IMR-90 (cell line): ENCODE data around the gene CD180. TPM values are rescaled to one million over a fixed set of nuclear protein-coding genes. Genes with fewer than 3 reads are reported as not detected.

Experiments
- ATAC-seq: fragments of 200-7000 bp; cut with Tn5 transposase; 2 replicates; pipeline ENCODE4 v1.9.1; 2020; ENCODE audit warnings: low read depth, mild to moderate bottlenecking, moderate library complexity
- BruUV-seq: library from RNA; stranded (reverse); fragments of 400-500 nt; replicated peaks from 2 replicates; lab custom pipeline; 2021; lab: Mats Ljungman, UMichigan
- CTCF ChIA-PET: fragments of 300-600 bp; formaldehyde crosslinking; extraction: SDS; loops from one replicate; lab custom pipeline; 2021; ENCODE audit warnings: antibody characterized with exemption; lab: Yijun Ruan, JAX
- POLR2A ChIA-PET: fragments of 300-600 bp; sonication (Branson Sonifier 250); formaldehyde crosslinking; loops from one replicate; lab custom pipeline; 2022; ENCODE audit warnings: antibody characterized with exemption; ENCODE audit not compliant: unreplicated experiment; lab: Charles Lee
- DNase-seq: peaks from one replicate; pipeline ENCODE4 v3.0.0; 2013
- H2AFZ ChIP-seq: replicated peaks from 2 replicates; pipeline ENCODE3; 2013; ENCODE audit warnings: low read length, mild to moderate bottlenecking; ENCODE audit not compliant: poor library complexity
- H2AK5ac ChIP-seq: 2 replicates; pipeline ENCODE4 v1.6.1; 2013; ENCODE audit warnings: low read depth, low read length, inconsistent platforms
- H2AK9ac ChIP-seq: replicated peaks from 2 replicates; pipeline ENCODE3; 2013; ENCODE audit warnings: mild to moderate bottlenecking, low read depth, low read length, moderate library complexity; ENCODE audit not compliant: poor library complexity
- H2BK120ac ChIP-seq: 2 replicates; pipeline ENCODE4 v1.6.1; 2013; ENCODE audit warnings: low read depth, low read length, inconsistent platforms
- H2BK15ac ChIP-seq: 3 replicates; pipeline ENCODE4 v1.6.1; 2013; ENCODE audit warnings: low read depth, low read length, inconsistent platforms
- H2BK20ac ChIP-seq: 2 replicates; pipeline ENCODE4 v1.6.1; 2013; ENCODE audit warnings: low read depth, mild to moderate bottlenecking, inconsistent platforms, low read length, moderate library complexity
- H2BK5ac ChIP-seq: 2 replicates; pipeline ENCODE4 v1.6.1; 2013; ENCODE audit warnings: mild to moderate bottlenecking, low read depth, low read length, inconsistent platforms; ENCODE audit not compliant: poor library complexity, severe bottlenecking
- H3K14ac ChIP-seq: replicated peaks from 2 replicates; pipeline ENCODE4 v1.6.1; 2013; ENCODE audit warnings: low read depth, low read length, inconsistent platforms
- H3K18ac ChIP-seq: 2 replicates; pipeline ENCODE4 v1.6.1; 2013; ENCODE audit warnings: low read depth, low read length, control low read depth
- H3K23ac ChIP-seq: 2 replicates; pipeline ENCODE4 v1.6.1; 2013; ENCODE audit warnings: low read depth, low read length, inconsistent platforms
- H3K27ac ChIP-seq: 2 replicates; pipeline ENCODE4 v1.5.1; 2013; ENCODE audit warnings: mild to moderate bottlenecking, control low read depth, low read length; ENCODE audit not compliant: insufficient read depth
- H3K27me3 ChIP-seq: 2 replicates; pipeline ENCODE4 v1.6.1; 2013; ENCODE audit warnings: low read length; ENCODE audit not compliant: control insufficient read depth, insufficient read depth
- H3K36me3 ChIP-seq: 2 replicates; pipeline ENCODE4 v1.6.1; 2013; ENCODE audit warnings: low read length, mixed read lengths; ENCODE audit not compliant: control insufficient read depth, insufficient read depth
- H3K4ac ChIP-seq: 2 replicates; pipeline ENCODE4 v1.6.1; 2013; ENCODE audit warnings: low read depth, low read length, inconsistent platforms
- H3K4me1 ChIP-seq: 2 replicates; pipeline ENCODE4 v1.6.1; 2013; ENCODE audit warnings: low read length, mixed read lengths; ENCODE audit not compliant: control insufficient read depth, insufficient read depth
- H3K4me2 ChIP-seq: 2 replicates; pipeline ENCODE4 v1.6.1; 2013; ENCODE audit warnings: low read depth, mild to moderate bottlenecking, control low read depth, low read length, moderate library complexity
- H3K4me3 ChIP-seq: 2 replicates; pipeline ENCODE4 v1.5.1; 2013; ENCODE audit warnings: low read depth, mild to moderate bottlenecking, control low read depth, low read length, moderate library complexity; ENCODE audit not compliant: insufficient read depth
- H3K56ac ChIP-seq: 2 replicates; pipeline ENCODE4 v1.6.1; 2013; ENCODE audit warnings: low read length, inconsistent platforms; ENCODE audit not compliant: insufficient read depth; ENCODE audit errors: extremely low read depth
- H3K79me1 ChIP-seq, 2 experiments: 2 replicates each; pipeline ENCODE4 v1.6.1; 2013; ENCODE audit warnings: low read length in 2 of 2, inconsistent platforms in 1 of 2, low read depth in 1 of 2
- H3K9ac ChIP-seq: 2 replicates; pipeline ENCODE4 v1.6.1; 2013; ENCODE audit warnings: low read depth, low read length, control low read depth
- H3K9me1 ChIP-seq: 2 replicates; pipeline ENCODE4 v1.6.1; 2013; ENCODE audit warnings: low read length, inconsistent platforms; ENCODE audit not compliant: insufficient read depth
- H3K9me3 ChIP-seq: 2 replicates; pipeline ENCODE4 v1.6.1; 2013; ENCODE audit warnings: low read length; ENCODE audit not compliant: control insufficient read depth, insufficient read depth
- H4K20me1 ChIP-seq: 2 replicates; pipeline ENCODE4 v1.6.1; 2013; ENCODE audit warnings: low read length, inconsistent platforms; ENCODE audit not compliant: insufficient read depth
- H4K5ac ChIP-seq: 2 replicates; pipeline ENCODE4 v1.6.1; 2013; ENCODE audit warnings: mild to moderate bottlenecking, low read depth, low read length, control low read depth
- H4K8ac ChIP-seq, 2 experiments: 2 replicates each; pipeline ENCODE4 v1.6.1; 2013; ENCODE audit warnings: low read depth in 2 of 2, low read length in 2 of 2, control low read depth in 1 of 2, inconsistent platforms in 1 of 2
- H4K91ac ChIP-seq: 2 replicates; pipeline ENCODE4 v1.6.1; 2013; ENCODE audit warnings: low read depth, low read length, inconsistent platforms; ENCODE audit not compliant: insufficient read depth
- BHLHE40 ChIP-seq: fragments of 150-350 bp; IDR thresholded peaks from 2 replicates; pipeline ENCODE4 v1.6.1; 2016; ENCODE audit warnings: mild to moderate bottlenecking, low read depth, low read length
- CHD1 ChIP-seq: IDR thresholded peaks from 2 replicates; pipeline ENCODE4 v1.6.1; 2012; ENCODE audit warnings: low read depth, low read length, improper control_type of control experiment
- ELK1 ChIP-seq: fragments of 150-350 bp; IDR thresholded peaks from 2 replicates; pipeline ENCODE4 v1.6.1; 2016; ENCODE audit warnings: low read depth, mild to moderate bottlenecking, low read length, moderate library complexity, borderline replicate concordance
- FOS ChIP-seq: fragments of 150-350 bp; IDR thresholded peaks from 2 replicates; pipeline ENCODE4 v1.6.1; 2016; ENCODE audit warnings: low read depth, low read length
- MAFK ChIP-seq: IDR thresholded peaks from 2 replicates; pipeline ENCODE4 v1.6.1; 2012; ENCODE audit warnings: low read depth, low read length, improper control_type of control experiment
- POLR2A ChIP-seq: IDR thresholded peaks from 2 replicates; pipeline ENCODE4 v1.6.1; 2012; ENCODE audit warnings: mild to moderate bottlenecking, low read depth, low read length
- RAD21 ChIP-seq: IDR thresholded peaks from 2 replicates; pipeline ENCODE4 v1.6.1; 2012; ENCODE audit warnings: low read length, improper control_type of control experiment
- RCOR1 ChIP-seq: IDR thresholded peaks from 2 replicates; pipeline ENCODE4 v1.6.1; 2012; ENCODE audit warnings: mild to moderate bottlenecking, low read length, improper control_type of control experiment; ENCODE audit not compliant: insufficient replicate concordance
- RFX5 ChIP-seq: IDR thresholded peaks from 2 replicates; pipeline ENCODE4 v1.8.0; 2012; ENCODE audit warnings: low read depth, mild to moderate bottlenecking, low read length, moderate library complexity
- SMC3 ChIP-seq: fragments of 150-350 bp; IDR thresholded peaks from 2 replicates; pipeline ENCODE4 v1.6.1; 2016; ENCODE audit warnings: low read depth, mild to moderate bottlenecking, antibody characterized with exemption, low read length, moderate library complexity
- USF2 ChIP-seq: fragments of 150-350 bp; IDR thresholded peaks from 2 replicates; pipeline ENCODE4 v1.6.1; 2017; ENCODE audit warnings: mild to moderate bottlenecking, antibody characterized with exemption, low read length, low read depth
- WGBS, 2 experiments: methylation state at CpG; one replicate each; pipeline versions ENCODE4 v1.1.5 to v1.1.7; 2013; ENCODE audit warnings: missing lambda C conversion rate in 2 of 2; ENCODE audit not compliant: insufficient read length in 1 of 2; ENCODE audit errors: extremely low coverage in 2 of 2; 5-methylcytosine and 5-hydroxymethylcytosine counted together
- dilution Hi-C: fragments of 300-500 bp; cut with HindIII; formaldehyde crosslinking; loops from one replicate; pipeline ENCODE4 v1.14.3; 2018; ENCODE audit warnings: low sequenced_read_pairs; ENCODE audit not compliant: unreplicated experiment
- in situ Hi-C: fragments of 300-500 bp; cut with MboI; formaldehyde crosslinking; loops from 3 replicates; pipeline ENCODE4 v1.14.3; 2019; ENCODE audit warnings: low sequenced_read_pairs, inconsistent platforms, mixed read lengths
- intact Hi-C: fragments of 100-400 bp; cut with micrococcal nuclease; formaldehyde crosslinking; loops from 2 replicates; pipeline ENCODE4 v1.10.0; 2022
- polyA plus RNA-seq, 3 experiments: library from polyadenylated mRNA; depleted of rRNA; stranded (reverse); fragments of >200 nt; gene quantifications; 2 replicates each; pipeline ENCODE4 v1.2.3, GENCODE V29; 2012; ENCODE audit warnings: low replicate concordance in 1 of 3
- total RNA-seq: library from RNA; depleted of rRNA; stranded (reverse); fragments of >200 nt; gene quantifications from 2 replicates; pipeline ENCODE4 v1.2.3, GENCODE V29; 2012
- TF ChIP-seq, protein P1 (sequence below): conservative IDR thresholded peaks from 2 replicates; pipeline ENCODE4 v1.5.1; 2012; ENCODE audit warnings: mild to moderate bottlenecking, low read depth, low read length, improper control_type of control experiment

CD180 gene
- total and polyA plus RNA-seq, 2 of the 4 experiments (the other 2 are of a cell fraction) = not detected

- Histone ChIP-seq H2BK120ac (no peak overlapping the region), H3K9me3 (no peaks in the 10 kb centered on the region), H2AK5ac (no peak overlapping the region), H2BK20ac (no peak overlapping the region), H3K9ac (no peak overlapping the region), H3K36me3 (no peaks in the 10 kb centered on the region), H3K14ac (no peak overlapping the region), H3K4me2 (no peak overlapping the region), H2AK9ac (no peak overlapping the region), H3K4ac (no peak overlapping the region), H2BK5ac (no peak overlapping the region), H3K9me1 (no peaks in the 10 kb centered on the region), H4K91ac (no peak overlapping the region), H3K27me3 (no peaks in the 10 kb centered on the region), H3K23ac (no peak overlapping the region), H3K18ac (no peak overlapping the region), H4K8ac (no peak overlapping the region), H3K4me1 (no peaks in the 10 kb centered on the region), H2AFZ (no peak overlapping the region), H3K27ac (no peak overlapping the region), H4K20me1 (no peaks in the 10 kb centered on the region), H4K5ac (no peak overlapping the region), H2BK15ac (no peak overlapping the region), H3K56ac (no peak overlapping the region), H3K4me3 (no peak overlapping the region), H3K79me1 (no peaks in the 10 kb centered on the region)
- intact Hi-C loops = no loop called here
- no peak for TF ChIP-seq FOS
- TF ChIP-seq USF2 = no peak
- no peak for TF ChIP-seq BHLHE40
- TF ChIP-seq POLR2A = no peak
- TF ChIP-seq RAD21 = no peak
- no peak for TF ChIP-seq MAFK
- no peak for TF ChIP-seq ELK1
- TF ChIP-seq, protein P1, sequence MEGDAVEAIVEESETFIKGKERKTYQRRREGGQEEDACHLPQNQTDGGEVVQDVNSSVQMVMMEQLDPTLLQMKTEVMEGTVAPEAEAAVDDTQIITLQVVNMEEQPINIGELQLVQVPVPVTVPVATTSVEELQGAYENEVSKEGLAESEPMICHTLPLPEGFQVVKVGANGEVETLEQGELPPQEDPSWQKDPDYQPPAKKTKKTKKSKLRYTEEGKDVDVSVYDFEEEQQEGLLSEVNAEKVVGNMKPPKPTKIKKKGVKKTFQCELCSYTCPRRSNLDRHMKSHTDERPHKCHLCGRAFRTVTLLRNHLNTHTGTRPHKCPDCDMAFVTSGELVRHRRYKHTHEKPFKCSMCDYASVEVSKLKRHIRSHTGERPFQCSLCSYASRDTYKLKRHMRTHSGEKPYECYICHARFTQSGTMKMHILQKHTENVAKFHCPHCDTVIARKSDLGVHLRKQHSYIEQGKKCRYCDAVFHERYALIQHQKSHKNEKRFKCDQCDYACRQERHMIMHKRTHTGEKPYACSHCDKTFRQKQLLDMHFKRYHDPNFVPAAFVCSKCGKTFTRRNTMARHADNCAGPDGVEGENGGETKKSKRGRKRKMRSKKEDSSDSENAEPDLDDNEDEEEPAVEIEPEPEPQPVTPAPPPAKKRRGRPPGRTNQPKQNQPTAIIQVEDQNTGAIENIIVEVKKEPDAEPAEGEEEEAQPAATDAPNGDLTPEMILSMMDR = no peak
- TF ChIP-seq CHD1 = no peak
- TF ChIP-seq RFX5 = no peak
- no peak for TF ChIP-seq RCOR1
- no peak for TF ChIP-seq SMC3
- 80% methylated on average over 1 of the region's 3 CpGs; no CpG with 5 or more reads in 1 of the 2 experiments for WGBS, 2 experiments
- in situ Hi-C loops = loop anchor here (25.0 kb wide), 1 partner anchor 911 kb away; no protein-coding TSS in a partner anchor
- DNase-seq (no peak), ATAC-seq (no peak)
- CTCF ChIA-PET = no interaction called here
- BruUV-seq = no TSS peak
- POLR2A ChIA-PET = no interaction called here
- dilution Hi-C loops = no loop called here
These were observed 26.6 kb upstream of the CD180 start for GRCh38 chr5:67223211-67223610.
